ENCODE measurements around the gene OCA2.

The OCA2 gene

DNA sequence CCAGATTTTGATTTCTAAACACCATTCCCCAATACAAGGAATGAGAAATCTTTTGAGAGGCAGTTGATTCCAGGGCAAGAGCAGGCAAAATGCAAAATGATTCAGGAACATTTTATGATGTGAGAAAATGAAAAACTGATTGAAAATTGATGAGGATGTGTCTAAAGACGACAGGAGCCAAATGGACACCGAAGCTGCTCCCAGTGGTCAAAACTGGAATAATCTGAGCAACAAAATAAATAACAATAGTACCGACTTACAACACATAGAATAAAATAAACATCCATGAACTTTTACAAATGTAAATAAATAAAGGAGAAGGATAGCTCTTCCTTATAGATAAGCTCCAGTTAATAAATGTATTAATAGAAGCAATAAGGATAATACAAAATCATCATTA, 186.8 kb downstream of the OCA2 start:
- DNase-seq (ENCODE audit: low read depth in 2 of 2): no peak
- TF ChIP-seq, protein P1, sequence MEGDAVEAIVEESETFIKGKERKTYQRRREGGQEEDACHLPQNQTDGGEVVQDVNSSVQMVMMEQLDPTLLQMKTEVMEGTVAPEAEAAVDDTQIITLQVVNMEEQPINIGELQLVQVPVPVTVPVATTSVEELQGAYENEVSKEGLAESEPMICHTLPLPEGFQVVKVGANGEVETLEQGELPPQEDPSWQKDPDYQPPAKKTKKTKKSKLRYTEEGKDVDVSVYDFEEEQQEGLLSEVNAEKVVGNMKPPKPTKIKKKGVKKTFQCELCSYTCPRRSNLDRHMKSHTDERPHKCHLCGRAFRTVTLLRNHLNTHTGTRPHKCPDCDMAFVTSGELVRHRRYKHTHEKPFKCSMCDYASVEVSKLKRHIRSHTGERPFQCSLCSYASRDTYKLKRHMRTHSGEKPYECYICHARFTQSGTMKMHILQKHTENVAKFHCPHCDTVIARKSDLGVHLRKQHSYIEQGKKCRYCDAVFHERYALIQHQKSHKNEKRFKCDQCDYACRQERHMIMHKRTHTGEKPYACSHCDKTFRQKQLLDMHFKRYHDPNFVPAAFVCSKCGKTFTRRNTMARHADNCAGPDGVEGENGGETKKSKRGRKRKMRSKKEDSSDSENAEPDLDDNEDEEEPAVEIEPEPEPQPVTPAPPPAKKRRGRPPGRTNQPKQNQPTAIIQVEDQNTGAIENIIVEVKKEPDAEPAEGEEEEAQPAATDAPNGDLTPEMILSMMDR (IDR thresholded peaks at IDR 0.05; ENCODE audit: low read depth, low read length): no peak

DNA sequence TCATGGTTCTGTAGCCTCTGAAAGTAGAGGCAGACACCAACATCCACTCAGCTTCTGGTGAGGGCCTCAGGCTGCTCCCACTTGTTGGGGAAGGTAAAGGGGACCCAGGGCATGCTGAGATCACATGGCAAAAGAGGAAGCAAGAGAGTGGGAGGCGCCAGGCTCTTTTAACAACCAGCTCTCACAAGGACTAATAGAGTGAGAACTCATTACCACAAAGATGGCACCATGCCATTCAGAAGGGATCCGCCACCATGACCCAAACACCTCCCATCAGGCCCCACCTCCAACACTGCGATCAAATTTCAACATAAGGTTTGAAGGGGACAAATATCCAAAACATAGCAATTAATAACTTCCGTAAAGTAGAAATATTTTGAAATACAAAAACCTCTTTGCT, 192.3 kb downstream of the OCA2 start:
- TF ChIP-seq, protein P1 (IDR thresholded peaks at IDR 0.05; ENCODE audit: low read depth, low read length): no peak
- DNase-seq (ENCODE audit: low read depth in 2 of 2): no peak
- no peak overlapping the region for H3K4me3 ChIP-seq (replicated peaks in 1 of 2; ENCODE audit: low read depth in 2 of 2, low read length in 2 of 2)

More for the DNA sequence above, 186.8 kb downstream of the OCA2 start:
- no peak overlapping the region for H3K4me3 ChIP-seq (replicated peaks in 1 of 2; ENCODE audit: low read depth in 2 of 2, low read length in 2 of 2)

DNA sequence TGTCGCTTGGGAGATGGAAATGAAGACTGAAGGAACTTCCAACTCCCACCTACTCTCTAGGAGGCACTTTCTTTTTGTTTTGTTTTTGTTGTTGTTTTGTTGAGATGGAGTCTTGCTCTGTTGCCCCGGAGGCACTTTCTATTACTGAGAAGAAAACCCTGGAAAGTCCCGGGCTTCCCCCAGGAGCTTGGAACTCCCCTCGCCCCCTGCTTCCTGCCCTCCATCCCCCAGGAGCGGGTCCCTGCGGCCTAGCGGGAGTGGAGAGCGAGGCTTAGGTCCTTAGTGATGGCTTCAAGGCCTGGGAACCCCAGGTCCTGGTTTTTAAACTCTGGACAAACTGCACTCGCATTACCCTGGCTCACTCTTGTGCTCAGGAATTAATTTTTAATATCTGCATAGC, 195.7 kb downstream of the OCA2 start:
- no peak for DNase-seq (ENCODE audit: low read depth in 2 of 2)
- TF ChIP-seq, protein P1 (IDR thresholded peaks at IDR 0.05; ENCODE audit: low read depth, low read length): no peak
- no peak overlapping the region for H3K4me3 ChIP-seq (replicated peaks in 1 of 2; ENCODE audit: low read depth in 2 of 2, low read length in 2 of 2)

DNA sequence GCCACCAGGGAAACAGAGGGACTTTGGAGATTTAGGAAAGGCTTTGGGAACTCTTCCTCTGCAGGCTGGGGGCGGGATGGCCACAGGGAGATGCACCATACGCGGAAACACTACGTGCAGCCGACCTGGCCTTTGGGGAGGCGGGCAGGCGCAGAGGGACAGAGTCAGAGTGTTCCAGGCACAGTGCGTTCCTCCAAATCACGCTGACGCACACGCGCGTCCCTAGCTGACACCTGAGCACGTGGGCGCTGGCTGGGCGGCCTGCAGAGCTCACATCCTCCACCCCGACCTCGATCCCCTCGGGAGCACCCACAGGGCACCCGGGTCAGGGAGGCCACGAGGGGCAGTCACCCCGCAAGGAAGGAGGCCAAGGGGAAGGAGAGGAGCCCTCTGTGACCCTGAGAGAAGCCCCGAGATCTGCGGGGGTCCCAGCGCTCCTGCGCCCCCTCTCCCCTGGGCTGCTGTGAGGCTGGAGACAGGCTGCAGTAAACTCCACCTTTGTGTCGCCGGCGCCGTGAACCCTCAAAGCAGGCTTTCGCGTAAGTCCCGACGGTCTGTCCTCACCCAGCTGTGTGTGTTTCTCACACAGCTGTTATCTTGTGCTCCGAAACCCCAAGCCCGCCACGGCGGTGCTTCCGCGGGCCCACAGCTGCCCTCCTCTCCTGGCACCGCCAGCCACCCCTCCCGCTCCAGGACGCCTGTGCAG, 196.3 kb downstream of the OCA2 start:
- no peak overlapping the region for H3K4me3 ChIP-seq (replicated peaks in 1 of 2; ENCODE audit: low read depth in 2 of 2, low read length in 2 of 2)
- TF ChIP-seq, protein P1 (IDR thresholded peaks at IDR 0.05; ENCODE audit: low read depth, low read length): no peak
- DNase-seq (ENCODE audit: low read depth in 2 of 2): no peak

DNA sequence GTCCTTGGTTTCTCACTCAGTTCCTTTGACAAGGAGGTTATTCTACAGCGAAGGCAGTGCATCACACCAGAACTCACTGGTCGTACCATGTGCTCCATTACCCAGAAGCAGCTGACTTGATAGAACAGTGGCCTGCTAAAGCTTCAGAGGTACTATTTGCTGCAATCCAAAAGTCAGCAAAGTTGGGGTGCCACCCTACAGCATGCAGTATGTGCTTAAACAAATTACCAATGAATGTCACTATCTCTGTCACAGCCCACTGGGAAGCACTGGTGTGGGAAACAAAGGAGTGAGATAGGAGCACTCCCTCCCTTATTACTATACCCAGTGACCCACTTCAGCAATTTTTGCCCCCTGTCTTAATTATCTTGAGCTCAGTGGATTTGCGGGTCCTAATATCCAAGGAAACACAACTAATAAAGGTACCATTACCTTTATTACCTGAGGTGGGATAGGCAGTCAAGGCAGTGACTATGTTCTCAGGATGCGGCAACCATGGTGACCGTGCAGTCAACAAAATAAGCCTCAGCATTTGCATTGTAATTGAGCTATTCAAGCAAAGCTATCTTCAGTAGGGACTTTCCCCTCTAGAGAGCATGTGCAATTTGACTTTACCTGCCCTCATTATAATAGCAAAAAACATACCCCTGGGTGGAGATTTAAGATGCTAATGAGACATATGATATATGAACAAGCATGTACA, 199.4 kb downstream of the OCA2 start:
- no peak for DNase-seq (ENCODE audit: low read depth in 2 of 2)
- no peak overlapping the region for H3K4me3 ChIP-seq (replicated peaks in 1 of 2; ENCODE audit: low read depth in 2 of 2, low read length in 2 of 2)
- TF ChIP-seq, protein P1 (IDR thresholded peaks at IDR 0.05; ENCODE audit: low read depth, low read length): no peak

DNA sequence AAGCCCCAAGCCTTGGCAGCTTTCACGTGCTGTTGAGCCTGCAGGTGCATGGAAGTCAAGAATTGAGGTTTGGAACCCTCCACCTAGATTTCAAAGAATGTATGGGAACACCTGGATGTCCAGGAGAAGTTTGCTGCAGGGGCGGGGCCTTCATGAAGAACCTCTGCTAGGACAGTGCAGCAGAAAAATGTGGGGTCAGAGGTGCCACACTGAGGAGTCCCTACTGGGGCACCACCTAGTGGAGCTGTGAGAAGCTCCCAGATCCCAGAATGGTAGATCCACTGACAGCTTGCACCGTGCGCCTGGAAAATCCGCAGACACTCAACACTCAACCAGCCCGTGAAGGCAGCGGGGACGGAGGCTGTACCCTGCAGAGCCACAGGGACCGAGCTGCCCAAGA, 201.6 kb downstream of the OCA2 start:
- DNase-seq (ENCODE audit: low read depth in 2 of 2): no peak
- TF ChIP-seq, protein P1 (IDR thresholded peaks at IDR 0.05; ENCODE audit: low read depth, low read length): no peak
- H3K4me3 ChIP-seq (replicated peaks in 1 of 2; ENCODE audit: low read depth in 2 of 2, low read length in 2 of 2): no peak overlapping the region

Data from cardiac fibroblast (primary cell).